SIG-M5 (cell line): ENCODE measurements around the gene XPO5.
"Not testable (repeated sequence)": the region's sequence is repeated elsewhere in the genome, so short reads cannot be mapped to it uniquely, and the experiment has no call there.

Experiments used
- DNase-seq: peaks from one replicate; lab custom pipeline; 2025; lab: John Stamatoyannopoulos, UW

XPO5 gene

DNA sequence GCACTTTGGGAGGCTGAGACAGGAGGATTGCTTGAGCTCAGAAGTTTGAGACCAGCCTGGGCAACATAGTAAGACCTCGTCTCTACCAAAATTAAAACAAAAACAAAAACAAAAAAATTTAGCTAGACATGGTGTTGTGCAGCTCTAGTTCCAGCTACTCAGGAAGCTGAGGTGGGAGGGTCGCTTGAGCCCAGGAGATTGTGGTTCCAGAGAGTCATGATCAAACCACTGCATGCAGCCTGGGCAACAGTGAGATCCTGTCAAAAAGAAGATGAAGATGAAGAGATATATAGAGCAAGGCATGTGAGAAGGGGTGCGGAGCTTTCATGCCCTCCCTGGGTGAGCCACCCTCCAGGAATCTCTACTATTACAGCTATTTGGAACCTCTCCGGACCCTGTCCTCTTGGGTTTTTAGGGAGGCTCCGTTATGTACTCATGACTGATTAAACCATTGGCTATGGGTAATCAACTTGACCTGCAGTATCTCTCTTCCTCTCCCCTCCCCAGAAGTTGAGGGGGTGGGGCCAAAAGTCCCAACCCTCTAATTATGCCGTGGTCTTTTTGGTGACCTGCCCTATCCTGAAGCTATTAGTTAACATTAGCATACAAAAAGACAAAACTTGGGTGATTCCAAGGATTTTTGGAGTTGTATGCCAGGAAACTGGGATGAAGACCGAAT is 9.2 kb upstream of the XPO5 start:
- DNase-seq = no peak

- DNase-seq = no peak
Observed at GRCh38 chr6:43582911-43583310, 7.1 kb upstream of the XPO5 start.

DNA sequence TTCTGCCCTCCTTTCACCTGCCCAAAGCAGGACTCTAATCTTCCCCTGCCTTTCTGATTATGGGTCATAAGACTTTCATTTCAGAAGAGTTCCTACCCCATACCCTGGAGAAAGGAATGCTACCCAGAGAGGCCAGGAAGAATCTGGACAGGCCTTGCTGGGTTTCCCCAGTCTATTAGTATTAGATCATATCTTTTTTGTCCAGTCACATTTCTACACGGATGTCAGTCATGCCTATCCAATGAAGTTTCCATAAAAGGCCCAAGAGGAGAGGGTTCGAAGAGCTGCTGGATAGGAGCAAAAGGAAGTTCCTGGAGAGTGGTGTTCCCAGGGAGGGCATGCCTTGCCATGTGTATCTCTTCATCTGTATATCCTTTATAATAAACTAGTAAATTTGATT is 3.3 kb upstream of the XPO5 start:
- DNase-seq = no peak

- DNase-seq = no peak
Observed at GRCh38 chr6:43578748-43579147, 2.9 kb upstream of the XPO5 start.

DNA sequence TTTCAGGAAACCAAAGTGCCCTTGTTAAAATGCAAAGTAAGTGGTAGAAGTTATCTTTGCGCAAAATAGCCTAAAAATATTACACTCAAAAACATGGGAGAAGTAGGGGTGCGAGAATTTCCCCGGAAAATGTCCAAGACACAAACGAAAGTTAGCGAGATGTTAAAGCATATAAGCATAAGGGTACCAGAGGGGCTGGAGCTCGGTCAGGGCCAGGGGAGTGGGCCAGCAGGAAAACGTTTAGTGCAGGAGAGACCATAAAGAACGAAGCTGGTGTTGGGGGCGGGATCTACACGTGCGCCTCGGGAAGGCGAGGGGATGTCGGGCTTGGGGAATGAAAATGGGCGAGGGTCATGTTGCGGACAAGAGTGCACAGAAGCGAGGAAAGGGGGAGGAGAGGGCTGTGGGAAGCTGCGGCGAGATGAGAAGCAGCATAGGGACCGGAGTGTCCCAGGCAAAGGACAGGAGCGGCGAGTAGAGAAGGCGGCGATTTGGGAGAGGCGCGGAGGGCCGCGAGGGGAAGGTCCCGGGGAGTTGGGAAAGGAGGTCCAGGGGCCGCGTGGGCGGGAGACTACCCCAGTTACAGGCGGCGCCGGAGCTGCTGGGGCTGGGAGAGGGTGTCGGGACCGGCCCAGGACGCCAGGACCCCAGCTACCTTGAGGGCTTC is 600 bp downstream of the XPO5 start:
- DNase-seq = no peak

DNA sequence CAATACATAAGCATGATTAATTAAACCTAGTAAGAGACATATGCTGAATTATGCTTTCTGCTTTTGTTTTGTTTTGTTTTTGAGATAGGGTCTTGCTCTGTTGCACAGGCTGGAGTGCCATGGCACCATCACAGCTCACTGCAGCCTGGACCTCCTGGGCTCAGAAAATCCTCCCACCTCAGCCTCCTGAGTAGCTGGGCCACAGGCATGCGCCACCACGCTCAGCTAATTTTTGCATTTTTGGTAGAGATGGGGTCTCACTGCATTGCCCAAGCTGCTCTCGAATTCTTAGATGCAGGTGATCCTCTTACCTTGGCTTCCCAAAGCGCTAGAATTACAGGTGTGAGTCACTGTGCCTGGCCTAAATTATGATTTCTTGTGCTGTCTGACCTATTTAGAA is 3.8 kb downstream of the XPO5 start:
- no peak for DNase-seq

DNA sequence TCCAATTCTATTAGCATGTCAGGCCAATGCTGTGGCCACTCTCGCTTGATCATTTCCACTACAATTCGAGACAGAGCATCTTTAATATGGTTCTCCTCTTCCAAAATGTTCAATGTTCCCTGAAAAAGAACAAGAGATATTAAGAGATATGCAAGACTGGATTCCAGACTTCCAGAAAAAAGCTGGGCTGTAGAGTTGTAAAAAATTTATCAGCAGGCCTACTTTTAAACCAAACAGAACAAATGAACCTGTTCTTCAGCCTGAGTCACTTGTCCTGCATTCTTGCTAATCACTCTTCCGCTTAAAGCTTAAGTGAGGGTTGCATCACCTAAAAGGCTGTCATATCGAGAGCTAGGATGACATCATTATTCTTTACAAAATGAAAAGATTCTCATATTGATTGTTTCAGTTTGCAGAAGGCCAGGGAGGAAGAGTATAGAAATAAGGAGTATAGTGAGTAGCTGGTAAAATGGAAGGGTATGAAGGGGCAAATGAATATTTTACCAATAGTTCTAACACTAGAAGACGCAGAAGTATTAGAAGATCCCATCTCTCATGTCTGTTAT is 4.9 kb downstream of the XPO5 start:
- peak; percentile 31 for DNase-seq

- no peak for DNase-seq
Observed at GRCh38 chr6:43559328-43559727, 16.5 kb downstream of the XPO5 start.

DNA sequence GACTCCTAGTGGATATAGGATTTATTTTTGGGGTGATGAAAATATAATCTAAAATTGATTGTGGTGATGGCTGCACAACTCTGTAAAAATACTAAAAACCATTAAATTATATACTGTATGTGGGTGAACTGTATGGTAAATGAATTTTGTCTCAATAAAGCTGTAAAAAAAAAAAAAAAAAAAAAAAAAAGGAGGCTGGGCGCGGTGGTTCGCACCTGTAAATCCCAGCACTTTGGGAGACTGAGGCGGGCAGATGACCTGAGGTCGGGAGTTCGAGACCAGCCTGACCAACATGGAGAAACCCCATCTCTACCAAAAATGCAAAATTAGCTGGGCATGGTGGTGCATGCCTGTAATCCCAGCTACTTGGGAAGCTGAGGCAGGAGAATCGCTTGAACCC is 18.2 kb downstream of the XPO5 start:
- not testable (repeated sequence) for DNase-seq

DNA sequence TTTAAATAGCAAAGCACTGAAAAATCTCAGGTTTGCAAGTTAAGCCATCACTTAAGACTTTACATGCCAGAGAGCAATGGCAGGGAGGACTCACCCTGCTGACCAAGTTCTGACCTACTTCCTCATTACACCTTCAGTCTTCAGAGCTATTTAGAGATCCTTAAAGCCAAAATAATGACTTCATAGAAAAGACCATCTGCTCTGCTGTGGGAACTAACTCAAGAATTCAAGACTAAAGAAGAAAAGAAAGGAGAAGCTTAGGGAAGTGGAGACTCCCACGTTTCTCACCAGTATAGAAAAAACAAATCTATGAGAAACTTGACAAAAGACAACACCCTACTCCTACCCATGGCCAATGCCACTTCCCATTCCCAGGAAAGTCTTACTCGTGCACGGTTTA is 28.6 kb downstream of the XPO5 start:
- DNase-seq = no peak

DNA sequence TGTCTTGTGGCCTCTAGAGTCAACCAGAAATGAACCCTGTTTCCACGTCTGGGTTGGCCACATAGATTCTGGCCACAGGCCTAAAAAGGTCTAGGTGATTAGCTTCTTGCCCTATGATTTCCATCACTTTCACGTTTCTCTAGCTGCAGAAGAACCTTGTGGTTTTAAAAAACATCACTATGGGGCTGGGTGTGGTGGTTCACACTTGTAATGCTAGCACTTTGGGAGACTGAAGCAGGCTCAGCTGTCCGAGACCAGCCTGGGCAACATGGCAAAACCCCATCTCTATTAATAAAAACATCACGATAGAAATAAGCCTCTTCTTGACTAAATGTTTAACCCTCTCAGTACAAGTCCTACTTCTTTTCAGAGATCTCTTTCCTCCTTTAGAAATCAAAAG is 31.4 kb downstream of the XPO5 start:
- DNase-seq = no peak

GRCh38 chr6:43541774-43542471 is 33.9 kb downstream of the XPO5 start:
- DNase-seq = no peak

GRCh38 chr6:43540507-43540906 is 35.3 kb downstream of the XPO5 start:
- no peak for DNase-seq

DNA sequence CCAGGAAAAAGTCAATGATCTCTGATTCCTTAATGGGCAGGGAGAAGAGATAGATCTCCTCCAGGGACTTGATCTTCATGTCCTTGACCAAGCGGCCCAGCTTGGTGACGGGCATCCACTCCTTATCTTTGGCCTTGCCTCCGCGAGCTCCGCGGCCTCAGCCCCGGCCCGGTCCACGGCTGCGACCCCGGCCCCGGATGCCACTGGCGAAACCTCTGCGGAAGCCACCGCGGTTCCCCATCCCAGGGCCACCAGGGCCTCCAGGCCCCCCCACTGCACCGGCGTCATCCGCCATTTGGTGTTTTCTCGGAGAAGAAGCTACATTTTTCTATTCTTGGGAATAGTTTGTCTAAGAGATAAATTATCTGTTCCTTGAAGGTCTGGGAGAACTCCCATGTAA is 36.4 kb downstream of the XPO5 start:
- not testable (repeated sequence) for DNase-seq

- DNase-seq = not testable (repeated sequence)
Observed at GRCh38 chr6:43538986-43539385, 36.9 kb downstream of the XPO5 start.

- DNase-seq = no peak
Observed at GRCh38 chr6:43532201-43532600, 43.6 kb downstream of the XPO5 start.

DNA sequence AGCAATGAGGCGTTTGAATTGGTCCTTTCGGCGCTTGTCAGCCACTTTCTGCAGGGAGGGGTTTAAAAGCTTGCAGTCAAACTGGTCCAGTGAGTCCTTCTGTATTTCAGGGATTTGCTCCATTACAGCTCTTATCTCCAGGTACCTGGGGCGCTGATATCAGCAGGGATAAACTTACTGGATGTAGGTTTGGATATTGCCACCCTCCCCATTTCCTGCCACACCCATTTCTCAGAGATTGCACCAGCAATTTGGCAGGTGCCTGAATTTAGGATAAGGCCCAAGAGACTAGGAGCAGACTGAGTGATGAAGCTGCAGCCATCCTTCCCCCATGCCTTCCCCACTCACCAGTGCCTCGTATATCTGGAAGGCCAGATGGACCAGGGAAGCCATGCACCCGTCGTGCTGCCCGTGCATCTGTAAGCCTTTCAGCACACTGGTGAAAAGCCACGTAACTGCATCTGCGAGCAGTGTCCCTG is 51.3 kb downstream of the XPO5 start:
- DNase-seq = no peak

DNA sequence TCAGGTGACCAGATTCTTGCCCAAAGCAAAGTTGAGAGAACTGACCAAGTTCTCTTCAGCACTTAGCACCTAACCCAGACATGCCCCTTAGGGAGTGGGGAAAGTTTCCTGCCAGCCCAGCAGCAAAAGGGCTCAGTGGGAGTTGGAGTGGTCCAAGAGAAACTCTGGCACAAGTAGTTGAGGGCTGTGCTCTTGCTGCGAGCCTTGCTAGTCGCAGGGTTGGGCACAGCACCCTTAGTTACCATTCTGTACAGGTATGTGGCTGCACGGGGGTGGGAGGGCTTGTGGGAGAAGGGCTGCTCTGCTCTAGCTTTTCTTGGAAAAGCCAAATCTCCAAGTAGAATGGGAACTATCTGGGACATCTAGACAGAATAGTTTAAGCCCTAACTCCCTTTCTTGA is 52.6 kb downstream of the XPO5 start:
- DNase-seq = no peak

- DNase-seq = no peak
Observed at GRCh38 chr6:43522547-43523261, 53.1 kb downstream of the XPO5 start.

GRCh38 chr6:43521836-43522235 is 54.0 kb downstream of the XPO5 start:
- no peak for DNase-seq

- no peak for DNase-seq
Observed at GRCh38 chr6:43520097-43520496, 55.7 kb downstream of the XPO5 start.
